H9 (cell line): ENCODE measurements around the gene AKAP3. TPM values are rescaled to one million over a fixed set of nuclear protein-coding genes. Genes with fewer than 3 reads are reported as not detected.

Experiments used
- DNase-seq: peaks from one replicate; pipeline ENCODE4 v3.0.0-alpha.2; 2017
- H2AFZ ChIP-seq: one replicate; pipeline ENCODE4 v1.6.1; 2013; ENCODE audit warnings: mild to moderate bottlenecking, low read length, control low read depth, moderate library complexity
- H2AK5ac ChIP-seq: 2 replicates; pipeline ENCODE4 v1.6.1; 2013; ENCODE audit warnings: low read length, control low read depth, mixed read lengths; ENCODE audit not compliant: insufficient read length
- H2BK120ac ChIP-seq: one replicate; pipeline ENCODE4 v1.6.1; 2013; ENCODE audit warnings: low read depth, mild to moderate bottlenecking, low read length, control low read depth, inconsistent platforms; ENCODE audit not compliant: poor library complexity, severe bottlenecking
- H2BK12ac ChIP-seq: 2 replicates; pipeline ENCODE4 v1.6.1; 2013; ENCODE audit warnings: low read length, control low read depth, mixed read lengths, low read depth; ENCODE audit not compliant: insufficient read length
- H2BK15ac ChIP-seq: 2 replicates; pipeline ENCODE4 v1.6.1; 2013; ENCODE audit warnings: low read depth, low read length, control low read depth
- H2BK20ac ChIP-seq: one replicate; pipeline ENCODE4 v1.6.1; 2013; ENCODE audit warnings: low read depth, mild to moderate bottlenecking, low read length, control low read depth, inconsistent platforms; ENCODE audit not compliant: poor library complexity, severe bottlenecking
- H2BK5ac ChIP-seq: 2 replicates; pipeline ENCODE4 v1.6.1; 2013; ENCODE audit warnings: low read length, control low read depth, mixed read lengths; ENCODE audit not compliant: insufficient read length
- H3K14ac ChIP-seq: 2 replicates; pipeline ENCODE4 v1.6.1; 2013; ENCODE audit warnings: low read length, control low read depth; ENCODE audit not compliant: insufficient read depth
- H3K18ac ChIP-seq: 2 replicates; pipeline ENCODE4 v1.6.1; 2013; ENCODE audit warnings: low read depth, mild to moderate bottlenecking, mixed read lengths, low read length, control low read depth; ENCODE audit not compliant: insufficient read length
- H3K23ac ChIP-seq: 2 replicates; pipeline ENCODE4 v1.6.1; 2013; ENCODE audit warnings: low read length, control low read depth, mixed read lengths, low read depth; ENCODE audit not compliant: insufficient read length
- H3K23me2 ChIP-seq: 2 replicates; pipeline ENCODE4 v1.6.1; 2013; ENCODE audit warnings: low read depth, mild to moderate bottlenecking, mixed read lengths, low read length, control low read depth; ENCODE audit not compliant: insufficient read length, poor library complexity, severe bottlenecking
- H3K27ac ChIP-seq: 2 replicates; pipeline ENCODE4 v1.5.1; 2013; ENCODE audit warnings: low read length, control low read depth, mixed read lengths, low read depth; ENCODE audit not compliant: insufficient read length
- H3K27me3 ChIP-seq: 2 replicates; pipeline ENCODE4 v1.6.1; 2013; ENCODE audit warnings: low read length, control low read depth, inconsistent platforms; ENCODE audit not compliant: insufficient read depth
- H3K4ac ChIP-seq: 2 replicates; pipeline ENCODE4 v1.6.1; 2013; ENCODE audit warnings: low read depth, mild to moderate bottlenecking, control low read depth, inconsistent platforms, low read length, moderate library complexity
- H3K4me1 ChIP-seq: 2 replicates; pipeline ENCODE4 v1.6.1; 2013; ENCODE audit warnings: low read length, control low read depth, inconsistent platforms; ENCODE audit not compliant: insufficient read depth
- H3K4me2 ChIP-seq: 2 replicates; pipeline ENCODE4 v1.6.1; 2013; ENCODE audit warnings: low read length, control low read depth, mixed read lengths; ENCODE audit not compliant: insufficient read length, insufficient read depth
- H3K56ac ChIP-seq: 2 replicates; pipeline ENCODE4 v1.6.1; 2013; ENCODE audit warnings: low read depth, mild to moderate bottlenecking, mixed read lengths, low read length, control low read depth; ENCODE audit not compliant: insufficient read length
- H3K79me1 ChIP-seq: 2 replicates; pipeline ENCODE4 v1.6.1; 2013; ENCODE audit warnings: low read depth, mild to moderate bottlenecking, moderate library complexity, low read length, control low read depth, inconsistent platforms; ENCODE audit not compliant: insufficient read depth, poor library complexity, severe bottlenecking
- H3K79me2 ChIP-seq: 2 replicates; pipeline ENCODE4 v1.6.1; 2013; ENCODE audit warnings: low read length, control low read depth, inconsistent platforms; ENCODE audit not compliant: insufficient read depth
- H3K9ac ChIP-seq: 2 replicates; pipeline ENCODE4 v1.6.1; 2013; ENCODE audit warnings: low read length, control low read depth, mixed read lengths; ENCODE audit not compliant: insufficient read length; ENCODE audit errors: extremely low read depth
- H3K9me3 ChIP-seq: one replicate; pipeline ENCODE4 v1.6.1; 2013; ENCODE audit warnings: low read depth, low read length, inconsistent platforms; ENCODE audit not compliant: control insufficient read depth
- H3T11ph ChIP-seq: one replicate; pipeline ENCODE4 v1.6.1; 2013; ENCODE audit warnings: mild to moderate bottlenecking, low read length, control low read depth, inconsistent platforms
- H4K20me1 ChIP-seq: one replicate; pipeline ENCODE4 v1.6.1; 2013; ENCODE audit not compliant: control insufficient read depth, insufficient read length, insufficient read depth
- H4K5ac ChIP-seq: 2 replicates; pipeline ENCODE4 v1.6.1; 2013; ENCODE audit warnings: low read depth, mild to moderate bottlenecking, mixed read lengths, low read length, control low read depth; ENCODE audit not compliant: insufficient read length
- H4K8ac ChIP-seq: replicated peaks from 2 replicates; pipeline ENCODE4 v1.6.1; 2013; ENCODE audit warnings: low read length, control low read depth, mixed read lengths, low read depth; ENCODE audit not compliant: insufficient read length
- H4K91ac ChIP-seq: 2 replicates; pipeline ENCODE4 v1.6.1; 2013; ENCODE audit warnings: low read depth, mild to moderate bottlenecking, moderate library complexity, mixed read lengths, low read length, control low read depth; ENCODE audit not compliant: insufficient read length
- H3K27ac Mint-ChIP-seq, 3 experiments: 2 replicates in 2 of 3; 3 replicates in 1 of 3; pipeline ENCODE4 v1.8.0; 2020 to 2021; ENCODE audit warnings: mixed read lengths in 3 of 3, mild to moderate bottlenecking in 1 of 3, moderate library complexity in 1 of 3
- H3K27me3 Mint-ChIP-seq: 2 replicates; pipeline ENCODE4 v1.8.0; 2021; ENCODE audit warnings: low read depth, mild to moderate bottlenecking, moderate library complexity, mixed read lengths
- H3K36me3 Mint-ChIP-seq, 3 experiments: 2 replicates in 2 of 3; 3 replicates in 1 of 3; pipeline ENCODE4 v1.8.0; 2020 to 2021; ENCODE audit warnings: low read depth in 3 of 3, mixed read lengths in 3 of 3; ENCODE audit not compliant: insufficient read depth in 1 of 3
- H3K4me1 Mint-ChIP-seq, 2 experiments: 2 replicates each; pipeline ENCODE4 v1.8.0; 2020; ENCODE audit warnings: mixed read lengths in 2 of 2
- H3K4me3 Mint-ChIP-seq, 2 experiments: 2 replicates in 1 of 2; 3 replicates in 1 of 2; pipeline ENCODE4 v1.8.0; 2020 to 2021; ENCODE audit warnings: mild to moderate bottlenecking in 2 of 2, mixed read lengths in 2 of 2, moderate library complexity in 1 of 2
- H3K9me3 Mint-ChIP-seq, 2 experiments: 2 replicates in 1 of 2; 3 replicates in 1 of 2; pipeline ENCODE4 v1.8.0; 2020; ENCODE audit warnings: mild to moderate bottlenecking in 2 of 2, mixed read lengths in 2 of 2, moderate library complexity in 1 of 2
- CTCF ChIP-seq: fragments of 200-600 bp; sonication (generic); conservative IDR thresholded peaks from 3 replicates; pipeline ENCODE4 v1.8.0; 2021; ENCODE audit warnings: antibody characterized with exemption, mild to moderate bottlenecking
- WGBS: extraction: QIAGEN DNeasy Blood & Tissue Kit; methylation state at CpG from one replicate; pipeline ENCODE4 v1.1.7; 2013; ENCODE audit warnings: missing lambda C conversion rate, low lambda C conversion rate, mixed read lengths; ENCODE audit not compliant: insufficient read length; ENCODE audit errors: extremely low coverage; 5-methylcytosine and 5-hydroxymethylcytosine counted together
- total RNA-seq: library from RNA; stranded (reverse); gene quantifications from 2 replicates; pipeline ENCODE4 v1.2.1, GENCODE V29; 2021

The AKAP3 gene
- total RNA-seq, 1 experiment from 2014 or later = 1.3 TPM

- Histone ChIP-seq H3K9ac (no peak overlapping the region), H3T11ph (no peak overlapping the region), H3K14ac (no peak overlapping the region), H3K4me1 (no peaks in the 10 kb centered on the region), H2AFZ (no peak overlapping the region), H3K9me3 (no peaks in the 10 kb centered on the region), H2BK12ac (no peak overlapping the region), H2BK5ac (no peak overlapping the region), H2BK20ac (no peak overlapping the region), H3K18ac (no peak overlapping the region), H3K4ac (no peak overlapping the region), H3K27ac (no peak overlapping the region), H2AK5ac (no peak overlapping the region), H2BK15ac (no peak overlapping the region), H3K23me2 (no peaks in the 10 kb centered on the region), H3K27me3 (peaks cover 2% of the 10 kb centered on the region; the same call in 1 of the 2 replicates), H3K23ac (no peak overlapping the region), H3K79me1 (no peaks in the 10 kb centered on the region), H2BK120ac (no peak overlapping the region), H4K5ac (no peak overlapping the region), H4K8ac (no peak overlapping the region), H3K79me2 (no peaks in the 10 kb centered on the region), H4K20me1 (no peaks in the 10 kb centered on the region), H3K56ac (no peak overlapping the region), H3K4me2 (no peak overlapping the region), H4K91ac (no peak overlapping the region)
- Mint-ChIP-seq H3K27me3 (peaks cover 9% of the 10 kb centered on the region), H3K9me3 (no peaks in the 10 kb centered on the region), H3K27ac (no peak overlapping the region), H3K36me3 (no peaks in the 10 kb centered on the region), H3K4me1 (peaks cover 4 to 8% of the 10 kb centered on the region in 2 experiments; a peak in 1 of 4 replicates), H3K4me3 (no peak overlapping the region)
- DNase-seq = no peak
- no peak for TF ChIP-seq CTCF
- WGBS = no CpG with 5 or more reads among the region's 4 CpGs
These were observed 79.6 kb downstream of the AKAP3 start for GRCh38 chr12:4569261-4569660.
